IMR-90 (cell line): ENCODE data around the gene SYT5. TPM values are rescaled to one million over a fixed set of nuclear protein-coding genes. Genes with fewer than 3 reads are reported as not detected.

Experiments used
- ATAC-seq: fragments of 200-7000 bp; cut with Tn5 transposase; 2 replicates; pipeline ENCODE4 v1.9.1; 2020; ENCODE audit warnings: low read depth, mild to moderate bottlenecking, moderate library complexity
- BruUV-seq: library from RNA; stranded (reverse); fragments of 400-500 nt; replicated peaks from 2 replicates; lab custom pipeline; 2021; lab: Mats Ljungman, UMichigan
- CTCF ChIA-PET: fragments of 300-600 bp; formaldehyde crosslinking; extraction: SDS; loops from one replicate; lab custom pipeline; 2021; ENCODE audit warnings: antibody characterized with exemption; lab: Yijun Ruan, JAX
- POLR2A ChIA-PET: fragments of 300-600 bp; sonication (Branson Sonifier 250); formaldehyde crosslinking; loops from one replicate; lab custom pipeline; 2022; ENCODE audit warnings: antibody characterized with exemption; ENCODE audit not compliant: unreplicated experiment; lab: Charles Lee
- DNase-seq: peaks from one replicate; pipeline ENCODE4 v3.0.0; 2013
- H2AFZ ChIP-seq: replicated peaks from 2 replicates; pipeline ENCODE3; 2013; ENCODE audit warnings: low read length, mild to moderate bottlenecking; ENCODE audit not compliant: poor library complexity
- H2AK5ac ChIP-seq: 2 replicates; pipeline ENCODE4 v1.6.1; 2013; ENCODE audit warnings: low read depth, low read length, inconsistent platforms
- H2AK9ac ChIP-seq: replicated peaks from 2 replicates; pipeline ENCODE3; 2013; ENCODE audit warnings: mild to moderate bottlenecking, low read depth, low read length, moderate library complexity; ENCODE audit not compliant: poor library complexity
- H2BK120ac ChIP-seq: 2 replicates; pipeline ENCODE4 v1.6.1; 2013; ENCODE audit warnings: low read depth, low read length, inconsistent platforms
- H2BK15ac ChIP-seq: 3 replicates; pipeline ENCODE4 v1.6.1; 2013; ENCODE audit warnings: low read depth, low read length, inconsistent platforms
- H2BK20ac ChIP-seq: 2 replicates; pipeline ENCODE4 v1.6.1; 2013; ENCODE audit warnings: low read depth, mild to moderate bottlenecking, inconsistent platforms, low read length, moderate library complexity
- H2BK5ac ChIP-seq: 2 replicates; pipeline ENCODE4 v1.6.1; 2013; ENCODE audit warnings: mild to moderate bottlenecking, low read depth, low read length, inconsistent platforms; ENCODE audit not compliant: poor library complexity, severe bottlenecking
- H3K14ac ChIP-seq: replicated peaks from 2 replicates; pipeline ENCODE4 v1.6.1; 2013; ENCODE audit warnings: low read depth, low read length, inconsistent platforms
- H3K18ac ChIP-seq: 2 replicates; pipeline ENCODE4 v1.6.1; 2013; ENCODE audit warnings: low read depth, low read length, control low read depth
- H3K23ac ChIP-seq: 2 replicates; pipeline ENCODE4 v1.6.1; 2013; ENCODE audit warnings: low read depth, low read length, inconsistent platforms
- H3K27ac ChIP-seq: 2 replicates; pipeline ENCODE4 v1.5.1; 2013; ENCODE audit warnings: mild to moderate bottlenecking, control low read depth, low read length; ENCODE audit not compliant: insufficient read depth
- H3K27me3 ChIP-seq: 2 replicates; pipeline ENCODE4 v1.6.1; 2013; ENCODE audit warnings: low read length; ENCODE audit not compliant: control insufficient read depth, insufficient read depth
- H3K36me3 ChIP-seq: 2 replicates; pipeline ENCODE4 v1.6.1; 2013; ENCODE audit warnings: low read length, mixed read lengths; ENCODE audit not compliant: control insufficient read depth, insufficient read depth
- H3K4ac ChIP-seq: 2 replicates; pipeline ENCODE4 v1.6.1; 2013; ENCODE audit warnings: low read depth, low read length, inconsistent platforms
- H3K4me1 ChIP-seq: 2 replicates; pipeline ENCODE4 v1.6.1; 2013; ENCODE audit warnings: low read length, mixed read lengths; ENCODE audit not compliant: control insufficient read depth, insufficient read depth
- H3K4me2 ChIP-seq: 2 replicates; pipeline ENCODE4 v1.6.1; 2013; ENCODE audit warnings: low read depth, mild to moderate bottlenecking, control low read depth, low read length, moderate library complexity
- H3K4me3 ChIP-seq: 2 replicates; pipeline ENCODE4 v1.5.1; 2013; ENCODE audit warnings: low read depth, mild to moderate bottlenecking, control low read depth, low read length, moderate library complexity; ENCODE audit not compliant: insufficient read depth
- H3K56ac ChIP-seq: 2 replicates; pipeline ENCODE4 v1.6.1; 2013; ENCODE audit warnings: low read length, inconsistent platforms; ENCODE audit not compliant: insufficient read depth; ENCODE audit errors: extremely low read depth
- H3K79me1 ChIP-seq, 2 experiments: 2 replicates each; pipeline ENCODE4 v1.6.1; 2013; ENCODE audit warnings: low read length in 2 of 2, inconsistent platforms in 1 of 2, low read depth in 1 of 2
- H3K9ac ChIP-seq: 2 replicates; pipeline ENCODE4 v1.6.1; 2013; ENCODE audit warnings: low read depth, low read length, control low read depth
- H3K9me1 ChIP-seq: 2 replicates; pipeline ENCODE4 v1.6.1; 2013; ENCODE audit warnings: low read length, inconsistent platforms; ENCODE audit not compliant: insufficient read depth
- H3K9me3 ChIP-seq: 2 replicates; pipeline ENCODE4 v1.6.1; 2013; ENCODE audit warnings: low read length; ENCODE audit not compliant: control insufficient read depth, insufficient read depth
- H4K20me1 ChIP-seq: 2 replicates; pipeline ENCODE4 v1.6.1; 2013; ENCODE audit warnings: low read length, inconsistent platforms; ENCODE audit not compliant: insufficient read depth
- H4K5ac ChIP-seq: 2 replicates; pipeline ENCODE4 v1.6.1; 2013; ENCODE audit warnings: mild to moderate bottlenecking, low read depth, low read length, control low read depth
- H4K8ac ChIP-seq, 2 experiments: 2 replicates each; pipeline ENCODE4 v1.6.1; 2013; ENCODE audit warnings: low read depth in 2 of 2, low read length in 2 of 2, control low read depth in 1 of 2, inconsistent platforms in 1 of 2
- H4K91ac ChIP-seq: 2 replicates; pipeline ENCODE4 v1.6.1; 2013; ENCODE audit warnings: low read depth, low read length, inconsistent platforms; ENCODE audit not compliant: insufficient read depth
- CTCF ChIP-seq: conservative IDR thresholded peaks from 2 replicates; pipeline ENCODE4 v1.5.1; 2012; ENCODE audit warnings: mild to moderate bottlenecking, low read depth, low read length, improper control_type of control experiment
- ELK1 ChIP-seq: fragments of 150-350 bp; IDR thresholded peaks from 2 replicates; pipeline ENCODE4 v1.6.1; 2016; ENCODE audit warnings: low read depth, mild to moderate bottlenecking, low read length, moderate library complexity, borderline replicate concordance
- MXI1 ChIP-seq: IDR thresholded peaks from 2 replicates; pipeline ENCODE4 v1.6.1; 2012; ENCODE audit warnings: low read depth, mild to moderate bottlenecking, low read length, moderate library complexity, borderline replicate concordance
- NFE2L2 ChIP-seq: fragments of 150-350 bp; IDR thresholded peaks from 2 replicates; pipeline ENCODE4 v1.6.1; 2016; ENCODE audit warnings: low read depth, mild to moderate bottlenecking, low read length
- POLR2A ChIP-seq: IDR thresholded peaks from 2 replicates; pipeline ENCODE4 v1.6.1; 2012; ENCODE audit warnings: mild to moderate bottlenecking, low read depth, low read length
- RCOR1 ChIP-seq: IDR thresholded peaks from 2 replicates; pipeline ENCODE4 v1.6.1; 2012; ENCODE audit warnings: mild to moderate bottlenecking, low read length, improper control_type of control experiment; ENCODE audit not compliant: insufficient replicate concordance
- RFX5 ChIP-seq: IDR thresholded peaks from 2 replicates; pipeline ENCODE4 v1.8.0; 2012; ENCODE audit warnings: low read depth, mild to moderate bottlenecking, low read length, moderate library complexity
- USF2 ChIP-seq: fragments of 150-350 bp; IDR thresholded peaks from 2 replicates; pipeline ENCODE4 v1.6.1; 2017; ENCODE audit warnings: mild to moderate bottlenecking, antibody characterized with exemption, low read length, low read depth
- WGBS, 2 experiments: methylation state at CpG; one replicate each; pipeline versions ENCODE4 v1.1.5 to v1.1.7; 2013; ENCODE audit warnings: missing lambda C conversion rate in 2 of 2; ENCODE audit not compliant: insufficient read length in 1 of 2; ENCODE audit errors: extremely low coverage in 2 of 2; 5-methylcytosine and 5-hydroxymethylcytosine counted together
- dilution Hi-C: fragments of 300-500 bp; cut with HindIII; formaldehyde crosslinking; loops from one replicate; pipeline ENCODE4 v1.14.3; 2018; ENCODE audit warnings: low sequenced_read_pairs; ENCODE audit not compliant: unreplicated experiment
- in situ Hi-C: fragments of 300-500 bp; cut with MboI; formaldehyde crosslinking; loops from 3 replicates; pipeline ENCODE4 v1.14.3; 2019; ENCODE audit warnings: low sequenced_read_pairs, inconsistent platforms, mixed read lengths
- intact Hi-C: fragments of 100-400 bp; cut with micrococcal nuclease; formaldehyde crosslinking; loops from 2 replicates; pipeline ENCODE4 v1.10.0; 2022
- polyA plus RNA-seq, 3 experiments: library from polyadenylated mRNA; depleted of rRNA; stranded (reverse); fragments of >200 nt; gene quantifications; 2 replicates each; pipeline ENCODE4 v1.2.3, GENCODE V29; 2012; ENCODE audit warnings: low replicate concordance in 1 of 3
- total RNA-seq: library from RNA; depleted of rRNA; stranded (reverse); fragments of >200 nt; gene quantifications from 2 replicates; pipeline ENCODE4 v1.2.3, GENCODE V29; 2012

Gene SYT5
- total and polyA plus RNA-seq, 2 of the 4 experiments (the other 2 are of a cell fraction) = under 0.01 to 0.15 TPM

- H4K91ac ChIP-seq = no peak overlapping the region
- no peak overlapping the region for H2BK20ac ChIP-seq
- 0 out of 2 replicates have a peak, but pooled peaks cover 2% of the 10 kb centered on the region for H3K36me3 ChIP-seq
- dilution Hi-C loops (no loop called here), intact Hi-C loops (no loop called here), in situ Hi-C loops (loop anchor here (5.0 kb wide), 1 partner anchor 37 kb away; the partner anchor contains the start of gene PPP6R1)
- no peak for ATAC-seq
- no peak overlapping the region for H3K9ac ChIP-seq
- no peak overlapping the region for H2BK120ac ChIP-seq
- no peak overlapping the region for H3K4me2 ChIP-seq
- H3K4ac ChIP-seq = no peak overlapping the region
- no peak overlapping the region for H4K8ac ChIP-seq
- H4K5ac ChIP-seq = no peak overlapping the region
- H2AFZ ChIP-seq = no peak overlapping the region
- H2BK5ac ChIP-seq = no peak overlapping the region
- H3K14ac ChIP-seq = no peak overlapping the region
- no peak overlapping the region for H2AK9ac ChIP-seq
- DNase-seq = no peak
- H3K56ac ChIP-seq = no peak overlapping the region
- 90% methylated on average over 3 of the region's 9 CpGs; no CpG with 5 or more reads in 1 of the 2 experiments for WGBS, 2 experiments
- H3K27ac ChIP-seq = no peak overlapping the region
- no peak overlapping the region for H3K4me3 ChIP-seq
- no peaks in the 10 kb centered on the region for H3K79me1 ChIP-seq
- no peak overlapping the region for H2AK5ac ChIP-seq
- peaks cover 7% of the 10 kb centered on the region for H4K20me1 ChIP-seq
- H3K18ac ChIP-seq = no peak overlapping the region
- ChIA-PET CTCF (no interaction called here), POLR2A (no interaction called here)
- H3K9me1 ChIP-seq = peaks cover 10% of the 10 kb centered on the region; the same call in 1 of the 2 replicates
- no peak overlapping the region for H3K23ac ChIP-seq
- TF ChIP-seq USF2 = no peak
- no peak for TF ChIP-seq ELK1
- no peak for TF ChIP-seq RCOR1
- no peak for TF ChIP-seq POLR2A
- no peak for TF ChIP-seq RFX5
- no peak for TF ChIP-seq NFE2L2
- TF ChIP-seq CTCF = no peak
- no peak for TF ChIP-seq MXI1
- no peaks in the 10 kb centered on the region for H3K9me3 ChIP-seq
- H3K27me3 ChIP-seq = no peaks in the 10 kb centered on the region
- BruUV-seq = no TSS peak
- H2BK15ac ChIP-seq = no peak overlapping the region
- peaks cover 4% of the 10 kb centered on the region for H3K4me1 ChIP-seq
Observed at GRCh38 chr19:55220525-55220924, 40.4 kb upstream of the SYT5 start.
